NCI-H524 treated with DMSO at 0.1 percent for 48 hours (cell line): ENCODE results near the gene ZSCAN30.

Experiments used
- DNase-seq: peaks from one replicate; lab custom pipeline; 2025; lab: John Stamatoyannopoulos, UW

ZSCAN30 gene

GRCh38 chr18:35290094-35290735 lies at the start of gene ZSCAN30:
Gene ZSCAN30, minus strand, starts transcription at chr18:35290229. Its CDS starts 25,877 bp downstream, at chr18:35264352.
- DNase-seq: peak; percentile 68

GRCh38 chr18:35337286-35337685 lies 47.3 kb upstream of the ZSCAN30 start:
- no peak for DNase-seq

- no peak for DNase-seq
These were observed 45.8 kb upstream of the ZSCAN30 start for GRCh38 chr18:35335866-35336265.

GRCh38 chr18:35334821-35335220 lies 44.8 kb upstream of the ZSCAN30 start:
- DNase-seq: no peak

- DNase-seq: no peak
These were observed 44.2 kb upstream of the ZSCAN30 start for GRCh38 chr18:35334212-35334611.

GRCh38 chr18:35331367-35332087 lies 41.5 kb upstream of the ZSCAN30 start:
- DNase-seq: no peak

GRCh38 chr18:35328868-35329267 lies 38.8 kb upstream of the ZSCAN30 start:
- no peak for DNase-seq

- DNase-seq: no peak
These were observed 36.8 kb upstream of the ZSCAN30 start for GRCh38 chr18:35326695-35327387.

GRCh38 chr18:35324926-35325655 lies 35.1 kb upstream of the ZSCAN30 start:
- no peak for DNase-seq

GRCh38 chr18:35322486-35323458 lies 32.7 kb upstream of the ZSCAN30 start:
- DNase-seq: no peak

- DNase-seq: no peak
These were observed 21.5 kb upstream of the ZSCAN30 start for GRCh38 chr18:35311496-35311895.

DNA sequence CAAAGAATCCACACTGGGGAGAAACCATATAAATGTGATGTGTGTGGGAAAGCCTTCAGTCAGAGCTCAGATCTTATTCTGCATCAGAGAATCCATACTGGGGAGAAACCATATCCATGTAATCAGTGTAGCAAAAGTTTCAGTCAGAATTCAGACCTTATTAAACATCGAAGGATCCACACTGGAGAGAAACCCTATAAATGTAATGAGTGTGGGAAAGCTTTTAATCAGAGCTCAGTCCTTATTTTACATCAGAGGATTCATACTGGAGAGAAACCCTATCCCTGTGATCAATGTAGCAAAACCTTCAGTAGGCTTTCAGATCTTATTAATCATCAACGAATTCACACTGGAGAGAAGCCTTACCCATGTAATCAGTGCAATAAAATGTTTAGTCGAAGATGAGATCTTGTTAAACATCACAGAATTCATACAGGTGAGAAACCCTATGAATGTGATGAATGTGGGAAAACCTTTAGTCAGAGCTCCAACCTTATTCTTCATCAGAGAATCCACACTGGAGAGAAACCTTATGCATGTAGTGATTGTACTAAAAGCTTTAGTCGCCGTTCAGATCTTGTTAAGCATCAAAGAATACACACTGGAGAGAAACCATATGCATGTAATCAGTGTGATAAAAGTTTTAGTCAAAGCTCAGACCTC lies 16.7 kb upstream of the ZSCAN30 start:
- DNase-seq: no peak

DNA sequence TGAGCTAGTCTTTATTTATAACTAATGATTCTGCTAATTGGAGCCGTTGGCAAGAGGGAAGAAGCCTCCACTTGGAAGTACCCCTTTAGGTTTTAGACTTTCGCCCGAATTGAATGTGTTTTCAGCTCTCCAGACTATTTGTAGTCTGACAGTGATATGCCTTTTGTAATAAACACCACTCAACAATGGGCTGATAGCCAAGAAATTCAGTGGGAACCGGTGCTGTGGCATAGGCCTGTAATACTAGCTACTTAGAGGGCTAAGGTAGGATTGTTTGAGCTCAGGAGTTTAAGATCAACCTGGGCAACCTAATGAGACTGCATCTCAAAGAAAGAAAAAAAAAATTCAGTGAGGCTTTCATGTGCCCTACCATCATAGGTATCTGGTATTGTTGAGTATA lies 13.6 kb upstream of the ZSCAN30 start:
- no peak for DNase-seq

DNA sequence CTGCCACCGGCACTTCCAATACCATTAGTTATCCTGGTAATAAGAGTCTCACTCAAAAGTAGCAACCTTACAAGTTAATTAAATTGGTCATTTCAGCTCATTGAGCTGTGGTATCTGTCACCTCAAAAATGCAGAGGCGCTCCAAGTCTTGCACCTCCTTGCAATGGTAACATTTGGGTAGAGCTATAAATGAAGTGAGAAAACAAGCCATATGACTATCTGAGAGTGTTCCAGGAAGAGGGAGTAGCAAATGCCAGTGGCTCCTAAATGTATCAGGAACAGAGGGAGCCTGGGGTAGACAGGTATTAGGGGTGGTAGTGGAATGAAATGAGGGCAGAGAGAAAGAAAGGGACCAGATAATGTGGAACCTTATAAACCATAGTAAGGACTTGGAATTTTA lies 6.0 kb upstream of the ZSCAN30 start:
- no peak for DNase-seq

DNA sequence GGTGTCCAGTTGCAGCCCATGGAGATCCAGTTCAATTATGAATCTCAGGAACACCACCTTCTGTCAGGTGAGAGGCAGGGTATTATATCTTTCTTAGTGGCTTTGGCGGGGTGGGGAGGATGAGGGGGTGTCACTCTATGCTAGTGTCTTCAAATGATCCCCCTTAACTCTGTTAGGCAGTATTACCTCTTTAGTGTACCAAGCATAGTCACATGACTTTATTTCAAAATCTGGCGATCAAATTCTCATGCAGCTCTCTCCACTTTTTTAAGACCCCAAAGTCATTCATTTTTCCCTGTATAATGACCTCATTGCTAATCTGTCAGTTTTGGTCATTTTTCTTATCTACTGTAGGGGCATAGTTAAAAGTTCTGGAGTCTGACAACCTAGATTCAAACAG lies 1.1 kb upstream of the ZSCAN30 start:
- no peak for DNase-seq

GRCh38 chr18:35289727-35290093 lies 319 bp downstream of the ZSCAN30 start:
- DNase-seq: no peak

DNA sequence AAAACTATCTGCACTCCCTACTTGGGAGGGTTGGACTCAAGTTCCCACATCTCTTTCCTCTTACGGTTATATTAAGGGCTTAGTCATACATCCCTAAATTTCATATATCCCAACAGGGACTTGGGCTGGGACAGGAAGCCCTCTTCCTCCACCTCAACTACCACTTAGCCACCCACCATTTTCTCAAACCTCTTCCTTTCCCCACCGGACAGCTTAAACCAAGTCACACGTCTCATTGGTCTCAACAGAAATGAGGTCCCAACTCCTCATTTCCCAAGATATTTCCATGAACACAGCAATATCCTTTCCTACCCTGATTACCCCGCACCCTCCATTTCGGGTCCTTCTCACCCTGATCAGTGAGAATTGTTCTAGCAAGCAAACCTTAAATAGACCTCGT lies 736 bp downstream of the ZSCAN30 start:
- DNase-seq: no peak

DNA sequence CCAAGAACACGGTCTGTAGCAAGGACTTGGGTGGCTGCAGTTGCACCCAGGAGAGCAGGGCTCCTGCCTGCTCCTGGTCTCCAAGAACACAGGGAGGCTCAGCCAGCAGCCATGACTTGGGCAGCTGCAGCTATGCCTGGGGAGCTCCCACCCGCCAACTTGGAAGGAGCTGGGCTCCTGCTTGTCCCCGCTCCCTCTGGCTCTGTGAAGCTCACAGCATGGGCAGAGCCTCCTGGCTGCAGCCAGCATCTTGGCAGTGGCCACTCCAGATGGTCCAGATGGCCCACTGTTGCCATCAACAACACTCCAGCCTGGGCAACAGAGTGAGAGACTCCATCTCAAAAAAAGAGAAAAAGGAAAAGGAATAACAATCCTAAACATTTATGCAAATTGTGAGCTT lies 5.2 kb downstream of the ZSCAN30 start:
- DNase-seq: no peak

DNA sequence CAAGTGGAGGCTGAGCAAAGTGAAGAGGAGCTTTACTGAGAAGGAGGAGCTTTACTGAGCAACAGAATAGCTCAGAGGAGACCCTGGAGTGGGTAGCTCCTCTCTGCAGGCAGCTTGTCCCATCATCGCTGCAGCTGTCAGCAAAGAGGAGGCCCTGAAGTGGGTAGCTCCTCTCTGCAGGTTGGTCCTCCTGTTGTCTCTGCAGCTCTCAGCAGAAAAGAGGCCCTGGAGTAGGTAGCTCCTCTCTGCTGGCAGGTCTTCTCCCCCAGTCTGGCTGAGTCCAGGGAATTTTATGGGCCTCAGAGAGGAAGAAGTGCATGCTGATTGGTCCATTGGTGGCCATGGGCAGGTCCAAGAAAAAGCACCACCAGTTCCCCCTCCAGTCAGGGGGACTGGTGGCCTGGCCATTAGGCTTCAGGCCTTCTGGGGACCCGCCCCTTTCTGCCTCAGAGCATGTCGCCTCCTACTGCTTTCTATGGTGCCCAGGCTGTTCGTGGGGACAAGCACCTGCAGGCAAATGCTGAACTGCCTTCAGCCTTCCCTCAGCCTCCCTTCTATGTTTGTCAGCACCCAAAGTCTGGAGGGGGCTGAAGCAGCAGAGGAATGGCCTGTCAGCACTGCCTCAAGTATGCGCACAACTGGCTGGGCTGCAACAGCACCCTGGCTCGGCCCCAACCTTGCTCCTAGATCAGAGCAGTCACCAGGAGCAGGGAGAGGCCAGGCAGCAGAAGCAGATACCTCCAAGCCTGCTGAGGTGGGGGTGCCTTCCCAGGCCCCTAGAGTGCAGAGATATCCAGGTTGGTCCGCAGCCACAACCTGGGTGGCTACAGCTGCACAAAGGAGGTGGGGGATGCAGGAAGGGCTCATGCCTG lies 5.9 kb downstream of the ZSCAN30 start:
- DNase-seq: no peak

- no peak for DNase-seq
These were observed 7.7 kb downstream of the ZSCAN30 start for GRCh38 chr18:35282353-35282752.
